CD4-positive, alpha-beta T cell treated with Interleukin-12 subunit alpha and Interleukin-12 subunit beta, for 1 hour (primary cell): ENCODE measurements around the gene NAGS.
"Not testable (repeated sequence)": the region's sequence is repeated elsewhere in the genome, so short reads cannot be mapped to it uniquely, and the experiment has no call there.

Source experiments
- DNase-seq: peaks from one replicate; pipeline ENCODE4 v3.0.0-alpha.2; 2020

Gene NAGS

GRCh38 chr17:44039829-44040635 is 35.6 kb downstream of the NAGS start:
- no peak for DNase-seq

- no peak for DNase-seq
These were observed 38.9 kb downstream of the NAGS start for GRCh38 chr17:44043272-44043696.

DNA sequence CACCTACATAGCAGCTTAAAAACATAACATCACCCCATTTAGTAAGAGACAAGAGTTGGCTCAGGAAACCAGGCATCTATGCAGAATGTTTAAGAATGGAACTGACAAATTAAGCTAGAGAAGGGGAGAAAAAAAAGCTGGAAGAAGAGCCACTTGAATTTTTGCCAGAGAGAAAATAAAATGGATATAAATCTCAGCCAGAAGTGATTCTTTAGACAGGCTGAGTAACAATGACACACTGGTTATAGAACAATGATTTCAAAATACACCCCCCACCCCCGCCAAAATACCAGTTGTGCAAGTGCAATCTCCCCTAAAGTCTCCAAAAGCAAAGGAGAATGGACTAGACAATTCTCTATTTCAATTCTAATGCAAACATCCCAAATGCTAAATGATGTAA is 39.6 kb downstream of the NAGS start:
- DNase-seq = no peak

GRCh38 chr17:44045486-44045885 is 41.1 kb downstream of the NAGS start:
- no peak for DNase-seq

- not testable (repeated sequence) for DNase-seq
These were observed 42.5 kb downstream of the NAGS start for GRCh38 chr17:44046893-44047292.

GRCh38 chr17:44049294-44050060 is 45.1 kb downstream of the NAGS start:
- DNase-seq = no peak

GRCh38 chr17:44053125-44053872 is 48.9 kb downstream of the NAGS start:
- DNase-seq = no peak
